ENCODE measurements around the gene CAMKK2.
A peak's percentile ranks its signal among the peaks of the same experiment; 100 is the strongest.
"Not testable (repeated sequence)": the region's sequence is repeated elsewhere in the genome, so short reads cannot be mapped to it uniquely, and the experiment has no call there.

CAMKK2 gene

DNA sequence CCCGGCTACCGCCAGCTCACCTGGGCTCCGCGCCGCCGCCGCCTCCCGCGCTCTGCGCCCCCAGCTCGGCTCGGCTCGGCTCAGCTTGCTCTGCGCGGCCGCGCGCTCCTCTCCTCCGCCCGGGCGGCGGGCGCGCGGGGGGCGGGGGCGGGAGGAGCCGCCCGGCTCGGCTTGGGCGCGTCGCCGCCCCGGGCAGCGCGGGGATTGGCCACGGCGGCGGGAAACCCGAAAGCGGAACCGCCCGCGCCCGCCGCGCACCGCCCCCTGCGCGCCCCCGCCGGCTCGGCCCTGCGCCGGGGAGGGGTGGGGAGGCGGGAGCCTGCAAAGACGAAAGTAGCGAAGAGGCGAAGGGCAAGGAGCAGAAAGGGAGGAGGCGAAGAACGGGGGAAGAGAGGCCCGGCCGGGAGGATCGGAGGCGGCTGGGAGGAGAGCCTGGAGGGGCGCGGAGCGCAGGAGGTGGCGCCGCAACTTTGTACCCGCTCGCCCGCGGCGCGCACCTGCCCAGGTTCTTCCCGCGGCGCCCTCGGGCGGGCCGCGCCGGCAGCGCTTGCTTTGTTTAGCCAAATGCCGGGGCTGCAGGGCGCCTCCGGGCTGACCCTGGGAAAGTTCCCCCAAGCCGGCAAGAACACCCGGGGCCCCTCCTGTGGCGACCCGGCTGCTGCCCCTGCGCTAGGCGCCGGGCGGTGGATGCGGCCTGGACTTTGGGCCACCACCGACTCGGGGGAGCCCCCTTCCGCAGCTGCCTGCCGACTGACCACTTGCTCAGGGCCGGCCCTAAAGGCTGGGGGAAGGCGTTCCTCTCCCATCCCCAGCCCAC lies at the start of gene CAMKK2:
TSS of gene CAMKK2 (minus strand) at position 92 of the 817 bp plus-strand sequence. CDS start 22,183 bp downstream, outside the sequence.
- DNase-seq (ENCODE audit: low read depth) = peak; percentile 79

DNA sequence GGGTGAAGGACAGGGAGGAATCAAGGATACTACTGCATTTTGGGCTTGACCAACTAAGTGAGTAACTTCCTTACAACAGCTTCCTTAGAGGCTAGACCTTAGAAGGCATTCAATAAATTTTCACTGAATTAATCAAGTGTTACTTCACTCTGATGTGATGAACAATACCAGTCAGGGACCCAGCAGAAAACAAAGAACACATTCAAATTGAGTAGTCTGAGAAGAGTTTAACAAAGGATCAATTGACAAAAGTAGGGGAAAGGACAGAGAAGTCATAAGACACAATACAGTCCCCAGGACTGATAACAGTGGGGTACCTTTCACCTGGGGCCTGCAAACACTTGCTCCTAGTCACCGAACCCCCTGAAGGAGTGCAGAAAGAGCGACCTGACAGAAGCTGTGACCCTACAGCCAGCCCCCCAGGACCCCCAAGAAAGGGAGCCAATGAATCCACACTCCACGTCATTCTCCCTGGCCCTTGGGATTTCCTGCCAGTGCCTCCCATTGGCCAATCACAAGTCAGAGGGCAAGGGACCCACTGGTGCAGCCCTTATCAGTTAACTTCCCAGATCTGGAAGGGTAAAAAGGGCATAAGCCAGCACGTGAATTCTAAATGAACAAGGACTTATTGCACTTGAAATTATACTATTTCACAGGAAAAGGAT lies 48.8 kb upstream of the CAMKK2 start:
- DNase-seq (ENCODE audit: low read depth) = no peak

DNA sequence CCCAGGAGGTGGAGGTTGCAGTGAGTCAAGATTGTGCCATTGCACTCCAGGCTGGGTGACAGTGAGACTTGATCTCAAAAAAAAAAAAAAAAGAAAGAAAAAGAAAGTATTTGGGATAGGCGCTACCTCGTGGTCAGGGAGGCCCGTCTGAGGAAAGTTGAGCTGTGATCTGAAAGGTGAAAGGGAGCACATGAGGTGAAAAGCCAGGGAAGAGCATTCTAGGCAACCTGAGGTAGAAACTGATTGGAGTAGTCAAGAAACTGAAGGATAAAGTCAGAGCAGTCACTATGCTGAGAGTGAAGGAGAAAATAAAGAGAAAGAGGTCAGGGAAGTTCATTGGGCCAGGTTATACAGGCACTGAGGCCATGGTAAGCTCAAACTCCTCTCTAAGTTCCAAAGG lies 48.0 kb upstream of the CAMKK2 start:
- DNase-seq (ENCODE audit: low read depth) = no peak

DNA sequence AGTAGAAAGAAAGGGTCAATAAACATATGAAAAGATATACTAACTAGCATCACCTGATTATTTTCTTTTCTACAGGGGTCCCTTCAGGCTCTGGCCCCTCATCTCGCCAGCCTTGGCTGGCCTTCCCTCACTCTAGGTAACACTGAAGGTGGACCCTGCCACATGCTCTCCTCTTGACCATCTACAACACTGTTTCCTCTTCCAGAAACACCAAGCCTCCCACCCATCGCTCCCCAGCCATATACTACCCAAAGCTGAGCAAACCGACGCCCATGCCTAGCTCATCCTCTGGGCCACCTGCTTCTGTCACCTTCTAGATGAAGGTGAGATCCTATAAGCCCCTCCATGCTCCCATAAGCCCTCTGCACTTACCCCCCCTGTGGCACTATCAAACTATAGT lies 40.9 kb upstream of the CAMKK2 start:
- no peak for DNase-seq (ENCODE audit: low read depth)

DNA sequence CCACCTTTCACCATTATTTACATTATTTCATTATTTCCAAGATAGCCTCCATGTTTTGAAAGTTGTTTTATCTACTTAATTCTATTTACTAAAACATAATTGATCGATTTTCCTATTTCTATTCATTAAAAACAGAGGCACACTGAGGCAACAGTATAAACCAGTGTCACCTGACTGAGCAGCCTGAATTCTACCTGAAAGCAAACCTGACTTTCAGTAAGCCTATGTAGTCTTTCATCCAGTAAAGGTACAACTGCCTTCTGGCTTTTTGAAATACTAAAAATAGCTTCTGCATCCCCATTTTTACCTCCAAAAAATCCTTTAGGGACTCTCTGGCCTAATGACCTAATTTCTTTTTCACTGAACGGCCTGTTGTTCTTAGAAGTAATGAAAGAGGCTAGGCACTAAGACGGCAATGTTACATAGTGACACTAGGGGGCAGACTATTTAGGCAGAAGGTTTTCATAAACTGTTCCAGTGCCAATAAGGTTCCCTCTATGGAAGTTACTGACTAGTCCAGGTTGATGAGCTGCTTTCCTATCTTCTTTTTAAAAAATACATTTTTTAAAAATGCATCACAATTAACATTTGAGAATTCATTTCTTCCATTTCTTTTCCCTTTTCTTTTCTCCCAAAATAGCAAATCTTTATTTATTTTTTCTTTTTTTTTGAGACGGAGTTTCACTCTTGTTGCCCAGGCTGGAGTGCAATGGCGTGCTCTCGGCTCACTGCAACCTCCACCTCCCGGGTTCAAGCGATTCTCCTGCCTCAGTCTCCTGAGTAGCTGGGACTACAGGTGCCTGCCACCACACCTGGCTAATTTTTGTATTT lies 38.2 kb upstream of the CAMKK2 start:
- no peak for DNase-seq (ENCODE audit: low read depth)

DNA sequence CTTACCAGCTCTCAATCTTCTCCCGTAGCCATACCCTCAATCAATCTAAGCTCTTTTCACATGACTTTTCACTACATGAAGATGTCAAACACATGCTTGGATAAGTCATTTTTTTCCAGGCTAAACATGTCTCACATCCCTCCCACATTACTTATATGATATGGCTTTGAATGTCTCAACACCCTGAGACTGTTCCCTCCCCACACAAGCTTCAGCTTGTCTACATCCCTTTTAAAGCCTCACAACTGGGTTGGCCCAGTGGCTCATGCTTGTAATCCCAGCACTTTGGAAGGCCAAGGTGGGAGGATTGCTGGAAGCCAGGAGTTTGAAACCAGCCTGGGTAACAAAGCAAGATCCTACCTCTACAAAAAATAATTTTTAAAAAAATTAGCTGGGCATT lies 37.2 kb upstream of the CAMKK2 start:
- DNase-seq (ENCODE audit: low read depth) = no peak

DNA sequence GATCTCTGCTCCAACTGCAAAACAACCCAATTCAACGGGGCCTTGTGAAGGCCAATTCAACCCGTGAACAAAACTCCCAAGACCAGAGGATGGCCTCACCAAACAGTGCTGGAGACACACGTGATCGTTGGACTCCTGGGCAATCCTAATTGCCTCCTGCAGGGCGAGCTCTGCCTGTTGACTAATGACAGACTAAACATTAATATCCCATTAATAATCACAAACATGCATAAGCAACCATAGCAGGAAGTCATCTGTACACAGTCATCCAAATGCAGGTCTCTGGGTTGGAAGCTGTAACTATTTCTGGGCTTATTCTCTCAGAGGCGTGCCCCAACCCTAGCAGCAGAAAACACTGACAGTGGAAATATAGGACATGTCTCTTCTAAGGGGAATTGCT lies 34.7 kb upstream of the CAMKK2 start:
- DNase-seq (ENCODE audit: low read depth) = no peak

DNA sequence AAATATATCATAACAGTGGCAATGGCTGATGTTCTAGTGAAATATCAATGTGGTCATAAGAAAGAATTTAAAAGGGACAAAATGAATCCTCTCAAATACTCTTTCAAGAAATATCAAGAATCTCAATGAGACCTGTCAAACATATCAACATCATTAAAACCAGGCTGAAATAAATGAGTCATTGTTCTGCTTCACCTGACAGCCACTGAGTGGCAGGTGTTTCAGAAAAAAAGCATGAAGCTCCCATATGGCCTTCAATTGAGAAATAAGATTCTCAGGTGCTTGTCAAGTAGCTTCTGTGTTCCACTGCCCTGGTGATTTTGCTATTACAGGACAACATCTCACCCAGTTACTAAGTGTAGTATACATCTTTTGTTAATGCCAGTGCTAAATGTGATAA lies 34.2 kb upstream of the CAMKK2 start:
- no peak for DNase-seq (ENCODE audit: low read depth)

DNA sequence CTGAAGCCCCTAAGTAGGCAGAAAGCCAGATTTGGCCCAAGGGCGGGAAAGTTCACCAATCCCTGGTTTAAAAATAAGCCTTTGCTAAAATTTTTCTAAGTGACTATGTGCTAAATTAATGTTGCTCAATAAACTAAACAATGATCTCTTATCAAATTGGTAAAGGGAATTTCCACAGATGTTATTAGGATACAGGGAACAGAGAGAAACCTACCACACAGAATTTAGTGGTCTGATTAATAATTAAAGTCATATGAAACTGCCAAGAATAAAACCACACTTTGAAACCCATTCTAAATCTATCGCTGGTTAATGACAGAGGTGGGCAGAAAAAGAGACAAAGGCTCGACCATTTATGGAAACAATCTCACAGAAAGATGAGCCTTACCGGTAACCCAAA lies 33.7 kb upstream of the CAMKK2 start:
- no peak for DNase-seq (ENCODE audit: low read depth)

DNA sequence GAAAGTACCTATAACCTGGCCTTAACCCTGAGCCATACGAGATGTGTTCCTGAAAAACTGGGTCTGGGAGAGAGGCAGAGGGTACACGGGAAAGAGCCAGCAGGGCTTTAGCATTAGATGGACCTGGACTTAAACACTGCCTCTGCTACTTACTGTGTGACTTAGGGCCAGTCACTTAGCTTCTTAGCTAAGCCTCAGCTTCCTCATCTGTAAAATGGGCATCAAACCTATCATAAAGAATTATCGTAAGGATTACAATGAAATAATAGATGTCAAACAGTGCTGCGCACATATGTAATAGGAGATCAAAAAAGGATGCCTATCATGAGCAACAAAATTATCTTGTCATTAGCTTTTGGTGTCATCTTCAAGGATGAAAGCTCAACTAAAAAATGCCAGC lies 32.1 kb upstream of the CAMKK2 start:
- no peak for DNase-seq (ENCODE audit: low read depth)

DNA sequence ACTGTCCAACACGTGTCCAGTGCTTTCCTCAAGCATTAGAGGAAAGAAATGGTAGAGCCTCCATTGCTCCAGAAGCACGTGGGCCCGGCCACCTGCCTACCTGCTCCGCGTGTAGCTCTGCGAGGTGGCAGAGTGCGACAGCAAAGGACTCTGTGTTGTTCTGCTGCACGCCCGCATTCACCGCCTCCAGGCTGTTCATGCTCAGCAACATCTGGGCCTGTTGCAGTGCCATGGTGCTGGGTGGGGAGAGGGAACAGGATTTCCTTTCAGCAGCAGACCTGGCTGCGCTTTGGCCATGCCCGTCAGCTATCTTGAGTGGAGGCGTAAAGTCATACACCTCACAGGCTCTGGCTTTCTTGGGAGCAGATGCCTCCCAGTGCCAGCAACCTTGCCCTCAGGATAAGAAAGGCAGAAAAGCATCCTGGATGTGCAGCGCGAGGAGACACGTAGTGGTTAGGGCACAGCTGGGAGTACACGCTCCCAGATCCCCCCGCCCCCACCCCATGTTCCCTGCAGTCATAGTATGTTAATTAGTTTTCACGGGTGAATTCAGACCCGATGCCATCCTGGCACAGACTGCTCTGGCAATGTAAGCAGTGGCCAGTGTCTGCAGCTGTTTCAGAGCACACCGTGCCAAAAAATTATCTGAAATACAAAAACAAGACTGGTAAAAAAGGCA lies 30.6 kb upstream of the CAMKK2 start:
- DNase-seq (ENCODE audit: low read depth) = no peak

DNA sequence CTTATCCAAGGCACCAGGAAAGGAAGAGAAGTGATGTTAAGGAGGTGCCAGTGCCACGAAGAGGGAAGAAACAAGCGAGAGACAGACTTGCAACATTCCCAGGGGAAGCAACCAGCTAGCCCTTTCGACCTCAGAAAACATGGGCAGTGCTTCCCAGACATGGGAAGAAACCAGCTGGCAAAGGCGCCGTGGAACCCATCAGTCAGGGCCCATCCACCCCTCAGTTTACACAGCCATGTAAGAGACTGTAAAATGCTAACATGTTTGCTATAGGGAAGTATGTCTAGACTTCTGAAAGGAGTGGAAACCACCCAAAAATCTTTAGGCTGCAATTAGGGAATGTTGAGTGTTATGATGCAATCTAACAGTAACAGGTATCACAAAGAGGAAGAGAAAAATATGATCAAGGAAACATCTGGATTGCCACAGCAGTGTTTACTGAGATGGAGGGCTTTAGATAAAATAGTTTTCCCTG lies 29.4 kb upstream of the CAMKK2 start:
- DNase-seq (ENCODE audit: low read depth) = no peak

DNA sequence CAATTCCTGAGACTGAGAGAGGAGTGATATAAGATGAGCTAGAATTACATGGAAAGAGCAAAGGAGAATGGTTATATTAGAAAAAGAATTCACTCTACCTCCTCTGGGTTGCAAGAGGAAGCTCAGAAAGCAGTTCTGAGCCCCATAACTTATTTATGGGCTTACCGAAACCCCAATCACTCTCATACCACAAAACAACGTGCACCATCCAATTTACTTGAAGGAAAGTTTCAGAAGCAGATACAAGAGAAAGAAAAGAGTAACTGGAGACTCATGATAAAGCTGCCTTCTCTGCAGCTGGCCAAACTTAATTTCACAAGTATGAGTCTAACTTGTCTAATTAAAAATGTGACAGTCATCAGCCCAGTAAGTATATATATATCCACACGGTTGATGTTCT lies 27.4 kb upstream of the CAMKK2 start:
- no peak for DNase-seq (ENCODE audit: low read depth)

DNA sequence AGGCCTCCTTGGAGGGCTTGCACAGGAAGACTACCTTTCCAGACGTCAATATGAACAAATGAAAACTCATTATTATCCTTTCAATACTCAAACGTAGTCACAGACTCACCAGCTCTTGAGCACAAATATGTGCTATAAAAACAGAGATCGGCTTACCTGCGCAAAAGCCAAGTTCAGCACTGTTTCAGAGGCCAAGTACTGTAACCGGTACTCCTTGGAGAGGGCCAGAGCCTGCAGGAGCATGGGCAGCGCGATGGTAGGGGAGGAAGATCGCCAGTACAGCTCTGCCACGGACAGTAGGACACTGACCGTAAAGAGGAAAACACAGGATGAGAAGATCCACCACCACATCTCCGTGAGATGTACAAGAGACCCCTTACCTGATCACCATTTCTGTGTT lies 21.6 kb upstream of the CAMKK2 start:
- DNase-seq (ENCODE audit: low read depth) = no peak

DNA sequence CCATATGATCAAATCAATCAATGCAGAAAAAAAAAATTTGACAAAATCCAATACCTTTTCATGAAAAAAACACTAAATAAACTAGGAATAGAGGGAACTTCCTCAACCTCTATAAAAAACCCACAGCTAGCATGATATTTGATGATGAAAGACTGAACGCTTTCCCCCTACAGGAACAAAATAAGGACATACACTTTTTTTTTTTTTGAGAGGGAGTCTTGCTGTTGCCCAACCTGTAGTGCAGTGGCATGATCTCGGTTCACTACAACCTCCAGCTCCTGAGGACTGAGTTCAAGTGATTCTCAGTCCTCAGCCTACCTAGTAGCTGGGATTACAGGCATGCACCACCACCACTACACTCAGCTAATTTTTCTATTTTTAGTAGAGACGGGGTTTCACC lies 17.9 kb upstream of the CAMKK2 start:
- DNase-seq (ENCODE audit: low read depth) = no peak

DNA sequence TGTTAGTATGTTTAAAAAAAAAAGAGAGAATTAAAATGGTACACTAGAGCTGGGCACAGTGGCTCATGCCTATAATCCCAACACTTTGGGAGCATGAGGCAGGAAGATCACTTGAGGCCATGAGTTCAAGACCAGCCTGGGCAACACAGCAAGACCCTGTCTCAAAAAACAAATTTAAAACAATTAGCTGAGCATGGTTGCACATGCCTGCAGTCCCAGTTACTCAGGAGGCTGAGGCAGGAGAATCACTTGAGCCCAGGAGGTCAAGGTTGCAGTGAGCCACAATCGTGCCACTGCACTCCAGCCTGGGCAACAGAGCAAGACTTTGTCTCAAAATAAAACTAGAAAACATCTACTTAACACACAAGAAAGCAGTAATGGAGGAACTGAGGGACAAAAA lies 13.7 kb upstream of the CAMKK2 start:
- DNase-seq (ENCODE audit: low read depth) = not testable (repeated sequence)

DNA sequence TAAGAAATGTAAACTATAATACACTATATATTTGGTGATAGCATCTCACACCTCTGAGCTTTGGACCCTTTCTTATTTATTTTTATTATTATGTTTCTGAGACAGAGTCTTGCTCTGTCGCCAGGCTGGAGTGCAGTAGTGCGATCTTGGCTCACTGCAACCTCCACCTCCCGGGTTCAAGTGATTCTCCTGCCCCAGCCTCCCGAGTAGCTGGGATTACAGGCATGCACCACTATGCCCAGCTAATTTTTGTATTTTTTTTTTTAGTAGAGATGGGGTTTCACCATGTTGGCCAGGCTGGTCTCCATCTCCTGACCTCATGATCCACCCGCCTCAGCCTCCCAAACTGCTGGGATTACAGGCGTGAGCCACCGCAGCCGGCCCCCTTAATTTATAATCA lies 10.9 kb upstream of the CAMKK2 start:
- DNase-seq (ENCODE audit: low read depth) = not testable (repeated sequence)

DNA sequence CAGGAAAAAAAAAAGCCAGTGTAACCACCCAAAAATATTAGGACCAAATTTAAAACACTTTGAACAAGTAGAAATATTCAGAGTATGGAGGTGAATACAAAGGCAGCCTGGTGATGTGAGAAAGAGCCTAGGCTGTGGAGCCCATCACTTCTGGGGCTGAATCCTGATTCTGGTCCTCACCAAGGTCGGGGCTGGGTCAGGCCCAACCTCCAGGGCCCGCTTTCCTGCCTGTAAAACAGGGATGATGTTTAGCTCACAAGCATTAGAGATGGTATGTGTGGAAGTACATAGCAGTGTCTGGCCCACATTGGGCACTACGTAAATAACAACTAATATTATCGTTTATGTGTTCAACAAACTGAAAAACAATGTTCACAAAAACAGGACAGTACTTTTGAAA lies 7.8 kb upstream of the CAMKK2 start:
- DNase-seq (ENCODE audit: low read depth) = no peak

DNA sequence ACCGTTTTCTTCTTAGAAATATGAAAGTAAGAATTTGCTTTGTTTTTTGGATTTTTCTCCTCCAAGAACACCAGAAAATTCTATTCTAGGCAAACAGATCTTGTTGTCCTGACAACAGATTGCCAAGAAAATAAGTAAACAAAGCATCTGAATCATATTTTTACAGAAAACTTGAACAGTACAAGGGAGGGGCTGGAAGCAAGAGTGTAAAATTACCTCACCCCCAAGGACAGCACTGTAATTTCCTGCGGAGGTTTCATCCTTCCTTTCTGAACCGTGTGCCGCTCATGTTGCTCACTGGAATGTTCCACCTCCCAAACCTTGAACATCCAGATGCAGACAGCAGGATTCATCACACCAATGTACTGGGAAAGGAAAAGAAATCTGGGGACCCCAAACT lies 5.4 kb upstream of the CAMKK2 start:
- no peak for DNase-seq (ENCODE audit: low read depth)

DNA sequence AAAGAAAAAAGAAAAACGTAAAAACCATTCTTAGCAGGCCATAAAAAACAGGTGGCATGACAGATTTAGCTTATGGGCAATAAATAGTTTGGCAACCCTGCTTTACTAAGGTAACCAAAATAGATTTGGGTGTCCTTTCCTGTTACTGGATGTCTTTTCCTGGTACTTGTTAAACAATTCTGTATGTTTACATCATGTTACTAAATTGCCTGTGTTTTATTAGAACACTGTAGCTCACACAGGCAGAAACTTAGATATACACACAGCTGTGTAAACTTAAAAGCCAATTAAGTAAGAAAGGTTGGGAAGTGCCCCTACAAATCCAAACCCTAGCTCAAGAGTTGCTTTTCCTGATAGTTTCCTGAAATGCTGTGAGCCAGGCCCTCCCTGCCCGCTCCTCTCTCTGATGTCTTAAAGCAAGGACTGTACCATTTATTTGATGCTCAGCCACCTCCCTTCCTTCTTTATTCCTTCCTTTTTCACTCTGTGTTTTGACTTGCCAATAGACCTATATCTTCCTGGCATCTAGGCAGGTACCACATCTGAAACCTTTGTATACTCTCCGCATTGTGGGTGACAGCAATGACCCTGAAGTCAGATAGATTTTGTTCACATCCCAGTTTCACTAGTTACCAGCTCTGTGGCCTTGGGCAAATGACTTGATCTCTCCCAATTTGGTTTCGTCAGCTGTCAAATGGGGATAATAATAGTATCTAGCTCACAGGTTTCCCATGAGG lies 3.7 kb upstream of the CAMKK2 start:
- DNase-seq (ENCODE audit: low read depth) = no peak

DNA sequence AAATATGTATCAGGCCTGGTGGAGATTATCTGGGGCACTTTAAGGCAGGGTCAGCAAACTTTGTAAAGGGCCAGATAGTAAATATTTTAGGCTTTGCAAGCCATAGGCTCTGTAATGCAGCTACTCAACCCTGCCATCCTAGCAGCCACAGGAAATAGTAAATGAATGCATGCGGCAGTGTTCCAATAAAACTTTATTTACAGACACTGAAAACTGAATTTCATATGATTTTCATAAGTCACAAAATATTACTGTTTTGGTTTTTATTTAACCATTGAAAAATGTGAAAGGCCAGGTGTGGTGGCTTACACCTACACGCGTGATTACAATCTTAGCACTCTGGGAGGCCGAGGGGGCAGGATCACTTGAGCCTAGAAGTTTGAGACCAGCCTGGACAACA lies 3.2 kb upstream of the CAMKK2 start:
- no peak for DNase-seq (ENCODE audit: low read depth)
